H1 (cell line): ENCODE measurements around the gene SYPL1.

Experiments
- CEBPB ChIP-seq: IDR thresholded peaks from 2 replicates; pipeline ENCODE4 v1.6.1; 2012; ENCODE audit warnings: low read depth, low read length
- CTCF ChIP-seq, 3 experiments: IDR thresholded peaks; 1 replicate in 2 of 3; 2 replicates in 1 of 3; pipeline versions ENCODE4 v1.5.1 to v1.6.1; 2011; ENCODE audit warnings: low read length in 3 of 3, mild to moderate bottlenecking in 3 of 3, inconsistent platforms in 2 of 3, low read depth in 1 of 3, moderate library complexity in 1 of 3; ENCODE audit not compliant: insufficient read depth in 1 of 3; ENCODE audit errors: control extremely low read depth in 1 of 3
- EP300 ChIP-seq, 2 experiments: IDR thresholded peaks; 1 replicate in 1 of 2; 2 replicates in 1 of 2; pipeline ENCODE4 v1.6.1; 2011 to 2012; ENCODE audit warnings: low read depth in 2 of 2, low read length in 2 of 2, mild to moderate bottlenecking in 2 of 2, borderline replicate concordance in 1 of 2, inconsistent platforms in 1 of 2, moderate library complexity in 1 of 2
- EZH2 ChIP-seq: fragments of 200-600 bp; sonication (generic); IDR thresholded peaks from 2 replicates; pipeline ENCODE4 v1.7.1; 2012; ENCODE audit warnings: low read depth, mild to moderate bottlenecking, moderate library complexity, low read length, inconsistent platforms; ENCODE audit not compliant: severe bottlenecking
- MAX ChIP-seq: IDR thresholded peaks from 2 replicates; pipeline ENCODE4 v1.6.1; 2012; ENCODE audit warnings: inconsistent platforms
- POLR2A ChIP-seq, 2 experiments: IDR thresholded peaks; 1 replicate in 1 of 2; 2 replicates in 1 of 2; pipeline ENCODE4 v1.6.1; 2011; ENCODE audit warnings: low read depth in 2 of 2, low read length in 2 of 2, mild to moderate bottlenecking in 2 of 2; ENCODE audit errors: control extremely low read depth in 1 of 2
- POLR2AphosphoS5 ChIP-seq: IDR thresholded peaks from 2 replicates; pipeline ENCODE4 v1.6.1; 2011; ENCODE audit warnings: low read depth, low read length
- SP1 ChIP-seq: IDR thresholded peaks from 2 replicates; pipeline ENCODE4 v1.6.1; 2011; ENCODE audit warnings: low read depth, low read length
- SUZ12 ChIP-seq: fragments of 200-600 bp; sonication (generic); IDR thresholded peaks from 2 replicates; pipeline ENCODE4 v1.6.1; 2012; ENCODE audit warnings: mild to moderate bottlenecking, inconsistent platforms, low read length, moderate library complexity, mixed read lengths
- TAF1 ChIP-seq: IDR thresholded peaks from 2 replicates; pipeline ENCODE4 v1.6.1; 2011; ENCODE audit warnings: mild to moderate bottlenecking, low read depth, low read length
- ZNF274 ChIP-seq: IDR thresholded peaks from 2 replicates; pipeline ENCODE4 v1.7.0; 2012; ENCODE audit warnings: low read length, borderline replicate concordance; ENCODE audit errors: extremely low read depth

GRCh38 chr7:106062521-106062931 is 49.6 kb downstream of the SYPL1 start:
- no peak for TF ChIP-seq POLR2A (IDR thresholded peaks at IDR 0.05; ENCODE audit: control extremely low read depth in 1 of 2, low read depth in 2 of 2, low read length in 2 of 2)
- TF ChIP-seq CTCF (IDR thresholded peaks at IDR 0.05; ENCODE audit: control extremely low read depth in 1 of 3, insufficient read depth in 1 of 3, low read depth in 1 of 3, low read length in 3 of 3), result no peak
- no peak for TF ChIP-seq EZH2
- TF ChIP-seq POLR2AphosphoS5, result no peak
- no peak for TF ChIP-seq ZNF274
- TF ChIP-seq CEBPB, result no peak
- no peak for TF ChIP-seq SP1
- TF ChIP-seq SUZ12, result no peak
- TF ChIP-seq TAF1, result no peak
- TF ChIP-seq MAX, result no peak
- no peak for TF ChIP-seq EP300 (IDR thresholded peaks at IDR 0.05; ENCODE audit: borderline replicate concordance in 1 of 2, low read depth in 2 of 2, low read length in 2 of 2)
